ENCODE results near the gene HES7.
"Not testable (repeated sequence)": the region's sequence is repeated elsewhere in the genome, so short reads cannot be mapped to it uniquely, and the experiment has no call there.

The HES7 gene

GRCh38 chr17:8123695-8124349 is at the start of gene HES7:
Gene HES7, minus strand, starts transcription at chr17:8124106. Its CDS starts 22 bp downstream, at chr17:8124084.
- Histone ChIP-seq H3K36me3 (ENCODE audit: insufficient read depth, low read length) (no peaks in the 10 kb centered on the region), H3K4me1 (ENCODE audit: insufficient read depth, low read length) (peaks cover 43% of the 10 kb centered on the region), H3K4me3 (ENCODE audit: low read length) (peak within 1 kb of the TSS; percentile 85), H2AFZ (ENCODE audit: low read depth, low read length) (peak within 1 kb of the TSS; percentile 53), H3K9me3 (ENCODE audit: low read length) (no peaks in the 10 kb centered on the region), H3K27me3 (ENCODE audit: insufficient read depth, low read length) (peaks cover 30% of the 10 kb centered on the region)

GRCh38 chr17:8173056-8173870 is 49.4 kb upstream of the HES7 start:
- Histone ChIP-seq H3K9me3 (ENCODE audit: low read length) (no peaks in the 10 kb centered on the region), H3K36me3 (ENCODE audit: insufficient read depth, low read length) (no peaks in the 10 kb centered on the region), H3K4me3 (ENCODE audit: low read length) (peak overlapping the region; percentile 60), H3K4me1 (ENCODE audit: insufficient read depth, low read length) (peaks cover 23% of the 10 kb centered on the region), H2AFZ (ENCODE audit: low read depth, low read length) (peak overlapping the region; percentile 72), H3K27me3 (ENCODE audit: insufficient read depth, low read length) (no peaks in the 10 kb centered on the region)

- H2AFZ ChIP-seq (ENCODE audit: low read depth, low read length); H3K36me3 ChIP-seq (ENCODE audit: insufficient read depth, low read length); H3K4me3 ChIP-seq (ENCODE audit: low read length); H3K4me1 ChIP-seq (ENCODE audit: insufficient read depth, low read length); H3K27me3 ChIP-seq (ENCODE audit: insufficient read depth, low read length); H3K9me3 ChIP-seq (ENCODE audit: low read length): not testable (repeated sequence)
Observed at GRCh38 chr17:8170186-8170585, 46.3 kb upstream of the HES7 start.

DNA sequence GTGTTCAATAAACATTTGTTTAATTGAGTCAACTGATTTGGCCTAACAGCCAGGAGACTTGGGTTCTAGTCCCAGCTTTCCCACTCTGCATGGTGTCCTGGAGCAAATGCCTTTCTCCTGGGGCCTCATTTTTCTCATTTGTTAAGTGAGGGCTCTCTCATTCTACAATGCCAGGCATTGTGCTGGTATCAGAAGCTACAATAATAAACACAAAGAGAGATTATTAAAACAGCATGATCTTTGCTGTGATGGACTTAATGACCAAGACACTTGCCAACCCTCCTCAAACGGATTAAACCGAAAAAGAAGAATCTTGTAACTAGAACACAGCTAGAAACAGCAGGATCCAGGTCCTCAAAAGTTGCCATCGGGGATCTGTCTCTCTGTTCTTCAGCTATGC is 43.6 kb upstream of the HES7 start:
- no peak overlapping the region for H2AFZ ChIP-seq (ENCODE audit: low read depth, low read length)
- H3K4me3 ChIP-seq (ENCODE audit: low read length) = no peak overlapping the region
- H3K27me3 ChIP-seq (ENCODE audit: insufficient read depth, low read length) = no peaks in the 10 kb centered on the region
- no peaks in the 10 kb centered on the region for H3K9me3 ChIP-seq (ENCODE audit: low read length)
- H3K4me1 ChIP-seq (ENCODE audit: insufficient read depth, low read length) = peaks cover 17% of the 10 kb centered on the region
- H3K36me3 ChIP-seq (ENCODE audit: insufficient read depth, low read length) = no peaks in the 10 kb centered on the region

- H3K4me1 ChIP-seq (ENCODE audit: insufficient read depth, low read length) = peaks cover 20% of the 10 kb centered on the region
- no peak overlapping the region for H2AFZ ChIP-seq (ENCODE audit: low read depth, low read length)
- no peak overlapping the region for H3K4me3 ChIP-seq (ENCODE audit: low read length)
- peaks cover 1% of the 10 kb centered on the region for H3K36me3 ChIP-seq (ENCODE audit: insufficient read depth, low read length)
- no peaks in the 10 kb centered on the region for H3K9me3 ChIP-seq (ENCODE audit: low read length)
- no peaks in the 10 kb centered on the region for H3K27me3 ChIP-seq (ENCODE audit: insufficient read depth, low read length)
Observed at GRCh38 chr17:8166731-8167130, 42.8 kb upstream of the HES7 start.

GRCh38 chr17:8164815-8165131 is 40.9 kb upstream of the HES7 start:
- peaks cover 16% of the 10 kb centered on the region for H3K36me3 ChIP-seq (ENCODE audit: insufficient read depth, low read length)
- H3K9me3 ChIP-seq (ENCODE audit: low read length) = no peaks in the 10 kb centered on the region
- H3K27me3 ChIP-seq (ENCODE audit: insufficient read depth, low read length) = no peaks in the 10 kb centered on the region
- no peak overlapping the region for H2AFZ ChIP-seq (ENCODE audit: low read depth, low read length)
- H3K4me1 ChIP-seq (ENCODE audit: insufficient read depth, low read length) = peaks cover 39% of the 10 kb centered on the region
- peak overlapping the region; percentile 77 for H3K4me3 ChIP-seq (ENCODE audit: low read length)

DNA sequence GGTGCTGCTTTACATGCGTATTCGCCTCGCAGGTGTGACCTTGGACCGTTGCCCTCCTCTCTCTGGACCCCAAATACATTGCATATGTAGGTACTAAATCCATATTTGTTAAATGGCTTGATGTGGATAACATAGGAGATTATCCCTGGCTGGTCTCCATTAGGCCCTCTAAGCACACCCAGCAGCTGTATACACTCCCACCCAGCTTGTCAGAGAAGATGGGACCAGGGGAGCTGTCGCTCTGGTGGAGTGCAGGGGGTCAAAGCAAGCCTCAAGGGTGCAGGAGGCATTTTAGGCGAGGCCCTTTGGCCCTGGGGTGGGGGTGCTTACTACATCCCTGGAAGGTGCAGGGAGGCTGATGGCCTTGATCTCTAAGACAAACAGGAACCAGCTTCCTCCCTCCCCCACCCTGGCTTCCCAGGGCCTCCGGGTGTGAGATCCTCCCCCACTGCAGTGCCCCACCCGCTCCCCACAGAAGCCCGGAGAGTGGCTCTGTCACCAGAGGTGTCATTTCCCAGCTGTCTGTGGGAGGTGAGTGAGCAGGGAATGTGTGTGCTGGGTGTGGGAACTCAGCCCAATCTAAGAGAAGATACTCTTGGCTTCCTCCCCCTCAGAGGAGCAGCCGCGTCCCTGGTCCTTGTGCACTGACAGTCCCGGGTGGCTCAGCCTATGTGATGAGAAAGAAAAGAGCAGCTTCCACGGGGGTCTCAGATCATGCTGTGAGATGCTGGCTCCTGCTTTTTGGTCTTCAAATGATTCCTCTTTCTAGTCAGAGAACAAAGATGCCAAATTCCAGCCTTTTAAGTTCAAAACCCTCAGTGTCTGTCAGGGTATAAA is 40.3 kb upstream of the HES7 start:
- peak overlapping the region; percentile 77 for H3K4me3 ChIP-seq (ENCODE audit: low read length)
- peaks cover 22% of the 10 kb centered on the region for H3K36me3 ChIP-seq (ENCODE audit: insufficient read depth, low read length)

DNA sequence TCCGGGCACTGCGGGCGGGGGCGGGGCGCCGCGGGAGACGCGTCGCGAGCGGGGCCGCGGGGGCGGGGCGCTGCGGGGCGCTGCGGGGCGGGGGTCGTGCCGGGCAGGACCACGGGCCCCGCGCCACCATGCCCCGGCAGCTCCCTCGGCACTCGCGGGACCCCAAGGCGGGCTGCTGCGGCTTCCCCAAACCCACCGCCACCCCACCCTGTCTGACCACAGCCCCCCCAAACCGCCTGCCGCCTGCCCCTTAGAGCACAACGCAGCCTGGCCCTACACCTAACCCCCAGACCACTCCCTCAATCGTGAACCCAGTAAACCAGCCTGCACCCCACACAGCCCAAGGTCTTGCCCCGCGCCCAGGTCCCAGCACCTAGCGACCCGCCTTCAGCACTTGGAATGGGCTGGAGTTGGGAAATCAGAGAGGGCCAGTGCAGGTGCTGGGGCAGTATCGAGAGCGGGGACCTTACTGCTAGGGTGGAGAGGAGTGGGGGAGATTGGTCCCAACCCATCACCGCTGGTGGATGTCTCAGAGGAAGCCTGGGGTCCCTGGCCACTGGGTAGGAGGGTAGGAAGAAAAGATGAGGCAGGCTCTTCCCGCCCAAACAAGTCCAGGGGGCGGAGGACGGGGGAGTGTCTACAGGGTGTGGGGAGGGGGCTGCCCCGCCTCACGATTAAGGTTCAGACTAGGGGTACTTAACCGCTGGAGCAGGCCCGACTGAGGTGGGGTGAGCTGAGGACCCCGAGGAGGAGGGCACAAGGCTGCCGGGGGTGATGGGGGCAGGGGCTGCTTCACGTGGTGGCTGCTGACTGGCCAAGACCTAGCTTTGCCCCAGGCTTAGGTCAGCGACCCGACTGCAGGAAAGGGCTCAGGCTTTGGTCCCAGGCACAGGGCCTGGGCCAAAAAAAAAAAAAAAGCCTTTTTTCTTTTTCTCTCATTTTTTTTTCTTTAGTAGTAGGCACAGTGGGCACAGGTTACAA is 39.4 kb upstream of the HES7 start:
- Histone ChIP-seq H3K36me3 (ENCODE audit: insufficient read depth, low read length) (peaks cover 26% of the 10 kb centered on the region), H3K9me3 (ENCODE audit: low read length) (no peaks in the 10 kb centered on the region), H2AFZ (ENCODE audit: low read depth, low read length) (no peak overlapping the region), H3K4me3 (ENCODE audit: low read length) (peak overlapping the region; percentile 77), H3K4me1 (ENCODE audit: insufficient read depth, low read length) (peaks cover 44% of the 10 kb centered on the region), H3K27me3 (ENCODE audit: insufficient read depth, low read length) (no peaks in the 10 kb centered on the region)

More for the DNA sequence above, 40.3 kb upstream of the HES7 start:
- peaks cover 44% of the 10 kb centered on the region for H3K4me1 ChIP-seq (ENCODE audit: insufficient read depth, low read length)
- H3K9me3 ChIP-seq (ENCODE audit: low read length) = no peaks in the 10 kb centered on the region
- H2AFZ ChIP-seq (ENCODE audit: low read depth, low read length) = no peak overlapping the region
- no peaks in the 10 kb centered on the region for H3K27me3 ChIP-seq (ENCODE audit: insufficient read depth, low read length)

DNA sequence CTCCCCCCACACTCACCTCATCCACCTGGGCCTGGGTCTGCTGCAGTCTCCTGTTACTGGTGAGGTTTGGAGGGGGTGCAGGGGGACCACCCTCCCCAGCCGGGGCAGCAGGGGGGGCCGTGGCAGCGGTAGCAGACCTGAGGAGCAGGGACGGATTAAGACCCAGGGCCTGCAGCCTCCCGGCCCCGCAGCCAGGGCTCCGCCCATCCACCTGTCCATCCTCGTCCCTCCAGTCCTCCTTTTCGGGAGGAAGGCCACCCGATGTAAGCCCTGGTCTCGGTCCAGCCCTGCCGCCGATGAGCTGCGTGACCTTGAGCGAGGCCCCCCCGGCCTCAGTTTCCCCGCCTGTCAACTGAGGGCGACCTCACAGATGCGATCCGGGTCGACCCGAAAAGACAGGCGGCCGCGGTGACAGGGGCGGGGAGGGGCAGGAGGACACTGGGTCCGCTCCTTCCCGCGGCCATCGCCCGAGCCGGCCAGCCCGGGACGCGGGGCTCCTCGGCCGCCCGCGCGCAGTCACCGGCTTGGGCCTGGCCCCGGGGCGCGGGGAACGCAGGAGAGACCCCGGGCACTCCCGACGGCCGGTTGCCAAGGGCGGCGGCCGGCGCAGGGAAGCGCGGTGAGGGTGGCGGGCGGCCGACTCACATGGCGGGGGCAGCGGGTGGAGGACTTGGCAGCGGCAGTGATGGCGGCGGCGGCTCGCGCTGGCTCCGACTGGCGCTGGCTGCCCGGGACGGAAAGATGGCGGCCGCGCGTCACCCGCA is 38.5 kb upstream of the HES7 start, which contains the start of gene VAMP2:
Gene VAMP2 (minus strand): TSS at position 716 of the 764 bp plus-strand sequence. CDS start 69 bp downstream, at position 647.
- H2AFZ ChIP-seq (ENCODE audit: low read depth, low read length) = no peak within 1 kb of the TSS
- H3K36me3 ChIP-seq (ENCODE audit: insufficient read depth, low read length) = peaks cover 27% of the 10 kb centered on the region
- no peaks in the 10 kb centered on the region for H3K27me3 ChIP-seq (ENCODE audit: insufficient read depth, low read length)
- peak within 1 kb of the TSS; percentile 77 for H3K4me3 ChIP-seq (ENCODE audit: low read length)
- H3K4me1 ChIP-seq (ENCODE audit: insufficient read depth, low read length) = peaks cover 44% of the 10 kb centered on the region
- H3K9me3 ChIP-seq (ENCODE audit: low read length) = no peaks in the 10 kb centered on the region

GRCh38 chr17:8161289-8162232 is 37.7 kb upstream of the HES7 start:
- Histone ChIP-seq H3K9me3 (ENCODE audit: low read length) (no peaks in the 10 kb centered on the region), H3K4me1 (ENCODE audit: insufficient read depth, low read length) (peaks cover 50% of the 10 kb centered on the region), H2AFZ (ENCODE audit: low read depth, low read length) (no peak overlapping the region), H3K36me3 (ENCODE audit: insufficient read depth, low read length) (peaks cover 27% of the 10 kb centered on the region), H3K27me3 (ENCODE audit: insufficient read depth, low read length) (no peaks in the 10 kb centered on the region), H3K4me3 (ENCODE audit: low read length) (peak overlapping the region; percentile 77)

GRCh38 chr17:8160741-8161221 is 36.9 kb upstream of the HES7 start:
- Histone ChIP-seq H3K9me3 (ENCODE audit: low read length) (no peaks in the 10 kb centered on the region), H2AFZ (ENCODE audit: low read depth, low read length) (no peak overlapping the region), H3K27me3 (ENCODE audit: insufficient read depth, low read length) (no peaks in the 10 kb centered on the region), H3K36me3 (ENCODE audit: insufficient read depth, low read length) (peaks cover 27% of the 10 kb centered on the region), H3K4me3 (ENCODE audit: low read length) (peak overlapping the region; percentile 77), H3K4me1 (ENCODE audit: insufficient read depth, low read length) (peaks cover 52% of the 10 kb centered on the region)
